ENCODE measurements around the gene PRAMEF1.
"Not testable (repeated sequence)": the region's sequence is repeated elsewhere in the genome, so short reads cannot be mapped to it uniquely, and the experiment has no call there.

The PRAMEF1 gene

GRCh38 chr1:12774801-12775345 lies 16.3 kb upstream of the PRAMEF1 start:
- no peak for DNase-seq (ENCODE audit: low read depth in 2 of 3, low spot score in 1 of 3)

GRCh38 chr1:12775443-12775842 lies 15.8 kb upstream of the PRAMEF1 start:
- DNase-seq (ENCODE audit: low read depth in 2 of 3, low spot score in 1 of 3): no peak

GRCh38 chr1:12776801-12777557 lies 14.2 kb upstream of the PRAMEF1 start:
- no peak for DNase-seq (ENCODE audit: low read depth in 2 of 3, low spot score in 1 of 3)

GRCh38 chr1:12778061-12778460 lies 13.1 kb upstream of the PRAMEF1 start:
- no peak for DNase-seq (ENCODE audit: low read depth in 2 of 3, low spot score in 1 of 3)

GRCh38 chr1:12778907-12779306 lies 12.3 kb upstream of the PRAMEF1 start:
- DNase-seq (ENCODE audit: low read depth in 2 of 3, low spot score in 1 of 3): no peak

GRCh38 chr1:12781488-12781887 lies 9.7 kb upstream of the PRAMEF1 start:
- not testable (repeated sequence) for DNase-seq (ENCODE audit: low read depth in 2 of 3, low spot score in 1 of 3)

GRCh38 chr1:12783783-12784182 lies 7.4 kb upstream of the PRAMEF1 start:
- DNase-seq (ENCODE audit: low read depth in 2 of 3, low spot score in 1 of 3): peak in 1 of 3 donors; percentile 4

- not testable (repeated sequence) for DNase-seq (ENCODE audit: low read depth in 2 of 3, low spot score in 1 of 3)
Measured at GRCh38 chr1:12784729-12785128, 6.5 kb upstream of the PRAMEF1 start.

- DNase-seq (ENCODE audit: low read depth in 2 of 3, low spot score in 1 of 3): no peak
Measured at GRCh38 chr1:12798911-12799310, 7.7 kb downstream of the PRAMEF1 start.

- no peak for DNase-seq (ENCODE audit: low read depth in 2 of 3, low spot score in 1 of 3)
Measured at GRCh38 chr1:12799730-12800129, 8.5 kb downstream of the PRAMEF1 start.

GRCh38 chr1:12809933-12810332 lies 18.7 kb downstream of the PRAMEF1 start:
- no peak for DNase-seq (ENCODE audit: low read depth in 2 of 3, low spot score in 1 of 3)

GRCh38 chr1:12810691-12811408 lies 19.7 kb downstream of the PRAMEF1 start:
- no peak for DNase-seq (ENCODE audit: low read depth in 2 of 3, low spot score in 1 of 3)

- no peak for DNase-seq (ENCODE audit: low read depth in 2 of 3, low spot score in 1 of 3)
Measured at GRCh38 chr1:12811409-12811784, 20.2 kb downstream of the PRAMEF1 start.

GRCh38 chr1:12819061-12819460 lies 27.9 kb downstream of the PRAMEF1 start:
- DNase-seq (ENCODE audit: low read depth in 2 of 3, low spot score in 1 of 3): not testable (repeated sequence)

- not testable (repeated sequence) for DNase-seq (ENCODE audit: low read depth in 2 of 3, low spot score in 1 of 3)
Measured at GRCh38 chr1:12831310-12831709, 40.1 kb downstream of the PRAMEF1 start, which contains the start of gene PRAMEF11. Gene PRAMEF11 (minus strand): TSS chr1:12831410. CDS start chr1:12828789, 2,621 bp downstream.

GRCh38 chr1:12833251-12833650 lies 42.1 kb downstream of the PRAMEF1 start:
- DNase-seq (ENCODE audit: low read depth in 2 of 3, low spot score in 1 of 3): not testable (repeated sequence)

All from stimulated activated CD4-positive, alpha-beta T cell treated with anti-CD3 and anti-CD28 coated beads, Interleukin-12 subunit alpha, Interleukin-12 subunit beta, amount 100 ng/mL, for 48 hours (primary cell).